Epithelial cell of proximal tubule (primary cell): ENCODE data around the gene EIF4E2. TPM values are rescaled to one million over a fixed set of nuclear protein-coding genes. Genes with fewer than 3 reads are reported as not detected.

ENCODE experiments used
- DNase-seq: peaks from one replicate; pipeline ENCODE4 v3.0.0-alpha.2; 2011; ENCODE audit warnings: low read depth
- H3K4me3 ChIP-seq: 2 replicates; pipeline ENCODE4 v1.5.1; 2011; ENCODE audit warnings: low read depth, mild to moderate bottlenecking, low read length
- CTCF ChIP-seq: conservative IDR thresholded peaks from 2 replicates; pipeline ENCODE4 v1.5.1; 2012; ENCODE audit warnings: low read depth, mild to moderate bottlenecking, low read length
- total RNA-seq: library from RNA; depleted of rRNA; stranded (reverse); fragments of >200 nt; gene quantifications from 2 replicates; pipeline ENCODE4 v1.2.3, GENCODE V29; 2015

Gene EIF4E2
- total RNA-seq, 1 donor from 2014 or later = 96.0 TPM

- no peak for TF ChIP-seq CTCF
- DNase-seq = no peak
- H3K4me3 ChIP-seq = no peak overlapping the region
Observed at GRCh38 chr2:232538671-232539070, 11.8 kb upstream of the EIF4E2 start.

- H3K4me3 ChIP-seq = no peak within 1 kb of the TSS
- DNase-seq = no peak
- no peak for TF ChIP-seq CTCF
Observed at GRCh38 chr2:232539298-232540231, 10.9 kb upstream of the EIF4E2 start, which contains the start of gene CHRNG. Gene CHRNG, plus strand, starts transcription at chr2:232539692. Its CDS starts 56 bp downstream, at chr2:232539748.

- no peak for DNase-seq
- TF ChIP-seq CTCF = no peak
- no peak overlapping the region for H3K4me3 ChIP-seq
Observed at GRCh38 chr2:232540441-232541041, 9.9 kb upstream of the EIF4E2 start.

GRCh38 chr2:232541195-232541960 is 9.1 kb upstream of the EIF4E2 start:
- DNase-seq = no peak
- H3K4me3 ChIP-seq = no peak overlapping the region
- TF ChIP-seq CTCF = no peak

- DNase-seq = no peak
- TF ChIP-seq CTCF = no peak
- no peak overlapping the region for H3K4me3 ChIP-seq
Observed at GRCh38 chr2:232541961-232542714, 8.4 kb upstream of the EIF4E2 start.

- no peak for TF ChIP-seq CTCF
- no peak overlapping the region for H3K4me3 ChIP-seq
- DNase-seq = no peak
Observed at GRCh38 chr2:232542715-232543467, 7.6 kb upstream of the EIF4E2 start.
